ENCODE data around the gene SKOR1. TPM values are rescaled to one million over a fixed set of nuclear protein-coding genes. Genes with fewer than 3 reads are reported as not detected.

The SKOR1 gene
- total RNA-seq, 4 donors from 2014 or later = 0.13 to 2.1 (median 0.25) TPM

DNA sequence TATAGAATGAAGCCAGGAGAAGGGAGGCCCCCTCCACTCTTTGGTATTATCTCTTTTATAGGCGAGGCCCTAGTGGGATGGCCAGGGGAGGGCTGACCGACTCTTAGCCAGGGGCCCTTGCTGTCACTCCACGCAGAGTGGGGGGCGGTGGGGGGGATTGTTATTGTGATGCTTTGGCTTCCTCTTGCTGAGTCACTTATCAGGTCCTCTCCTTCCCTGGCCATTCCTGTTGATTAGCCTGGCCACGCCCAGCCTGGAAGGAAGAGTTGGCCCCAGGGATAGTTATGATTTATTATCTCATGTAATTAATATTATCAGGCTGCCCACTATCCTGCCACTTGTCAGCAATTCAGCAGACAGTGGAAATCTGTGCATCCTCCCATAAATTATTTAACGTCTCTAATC is 25.5 kb upstream of the SKOR1 start:
- Histone ChIP-seq H3K27me3 (no peaks in the 10 kb centered on the region), H3K27ac (no peak overlapping the region), H3K9me3 (no peaks in the 10 kb centered on the region), H3K4me3 (no peak overlapping the region), H3K36me3 (no peaks in the 10 kb centered on the region), H3K4me1 (no peaks in the 10 kb centered on the region)
- TF ChIP-seq POLR2A (IDR thresholded peaks at IDR 0.05) (no peak), CTCF (IDR thresholded peaks at IDR 0.05 in 4 of 5, conservative IDR thresholded peaks at IDR 0.05 in 1 of 5) (no peak)
- DNase-seq = no peak
- intact Hi-C loops (cut with DNase I; ENCODE audit: low total_unique reads) = no loop called here
- in situ Hi-C loops (cut with MboI; ENCODE audit: low sequenced_read_pairs in 4 of 4) = no loop called here
- ATAC-seq = no peak

DNA sequence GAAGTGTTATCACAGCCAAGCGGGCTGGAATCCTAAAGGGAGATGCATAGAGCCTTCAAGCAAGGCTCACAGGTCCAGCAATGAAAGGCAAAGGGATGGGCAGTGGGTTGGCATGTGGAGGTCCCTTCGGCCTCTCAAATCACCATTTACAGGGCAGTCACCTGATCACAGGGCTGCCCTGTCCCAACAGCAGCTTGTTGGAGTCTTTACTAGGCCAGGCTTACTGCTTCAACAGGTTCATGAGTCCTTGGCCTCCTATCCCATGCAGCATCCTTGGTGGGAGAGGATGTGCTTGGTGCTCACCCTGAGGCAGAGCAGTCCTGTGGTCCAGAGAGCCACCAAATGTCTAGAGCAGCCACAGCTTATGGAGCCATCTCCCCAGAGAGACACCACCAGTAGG is 24.2 kb upstream of the SKOR1 start:
- Histone ChIP-seq H3K27me3 (no peaks in the 10 kb centered on the region), H3K4me1 (no peaks in the 10 kb centered on the region), H3K4me3 (no peak overlapping the region), H3K36me3 (no peaks in the 10 kb centered on the region), H3K9me3 (no peaks in the 10 kb centered on the region), H3K27ac (no peak overlapping the region)
- TF ChIP-seq POLR2A (IDR thresholded peaks at IDR 0.05) (no peak), CTCF (IDR thresholded peaks at IDR 0.05 in 4 of 5, conservative IDR thresholded peaks at IDR 0.05 in 1 of 5) (no peak)
- in situ Hi-C loops (cut with MboI; ENCODE audit: low sequenced_read_pairs in 4 of 4) (no loop called here), intact Hi-C loops (cut with DNase I; ENCODE audit: low total_unique reads) (no loop called here)
- ATAC-seq (no peak), DNase-seq (no peak)

GRCh38 chr15:67801926-67802914 is 23.1 kb upstream of the SKOR1 start:
- intact Hi-C loops (cut with DNase I; ENCODE audit: low total_unique reads) (no loop called here), in situ Hi-C loops (cut with MboI; ENCODE audit: low sequenced_read_pairs in 4 of 4) (no loop called here)
- Histone ChIP-seq H3K27me3 (no peaks in the 10 kb centered on the region), H3K4me1 (no peaks in the 10 kb centered on the region), H3K27ac (no peak overlapping the region), H3K9me3 (no peaks in the 10 kb centered on the region), H3K36me3 (no peaks in the 10 kb centered on the region), H3K4me3 (no peak overlapping the region)
- ATAC-seq = no peak
- no peak for DNase-seq
- TF ChIP-seq CTCF (IDR thresholded peaks at IDR 0.05 in 4 of 5, conservative IDR thresholded peaks at IDR 0.05 in 1 of 5) = no peak
- TF ChIP-seq POLR2A (IDR thresholded peaks at IDR 0.05) = no peak

DNA sequence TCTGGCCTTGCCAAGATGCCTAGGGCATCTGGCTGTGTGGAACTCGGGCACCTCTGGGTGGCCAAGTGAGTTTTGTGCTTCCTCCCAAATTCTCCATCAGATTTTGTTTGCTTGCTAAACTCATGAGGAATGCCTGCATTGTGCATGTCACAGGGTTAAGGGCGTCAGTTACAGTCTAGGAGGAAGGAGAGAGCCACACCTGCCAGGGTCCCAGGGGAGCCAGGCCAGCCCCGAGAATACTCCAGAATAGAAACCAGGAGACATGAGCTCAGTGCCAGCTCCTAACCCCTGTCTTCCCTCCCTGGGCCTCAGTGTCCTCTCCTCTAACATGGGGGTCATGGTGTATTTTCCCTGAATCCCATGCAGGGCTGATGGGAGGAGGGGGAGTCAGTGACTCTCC is 22.0 kb upstream of the SKOR1 start:
- Histone ChIP-seq H3K4me3 (no peak overlapping the region), H3K27me3 (no peaks in the 10 kb centered on the region), H3K9me3 (no peaks in the 10 kb centered on the region), H3K36me3 (no peaks in the 10 kb centered on the region), H3K4me1 (no peaks in the 10 kb centered on the region), H3K27ac (no peak overlapping the region)
- in situ Hi-C loops (cut with MboI; ENCODE audit: low sequenced_read_pairs in 4 of 4) (no loop called here), intact Hi-C loops (cut with DNase I; ENCODE audit: low total_unique reads) (no loop called here)
- TF ChIP-seq POLR2A (IDR thresholded peaks at IDR 0.05) (no peak), CTCF (IDR thresholded peaks at IDR 0.05 in 4 of 5, conservative IDR thresholded peaks at IDR 0.05 in 1 of 5) (no peak)
- ATAC-seq (no peak), DNase-seq (no peak)

Measured in gastrocnemius medialis (tissue), 4 donors.